Measurements from ENCODE around the gene MAP3K14.

DNA sequence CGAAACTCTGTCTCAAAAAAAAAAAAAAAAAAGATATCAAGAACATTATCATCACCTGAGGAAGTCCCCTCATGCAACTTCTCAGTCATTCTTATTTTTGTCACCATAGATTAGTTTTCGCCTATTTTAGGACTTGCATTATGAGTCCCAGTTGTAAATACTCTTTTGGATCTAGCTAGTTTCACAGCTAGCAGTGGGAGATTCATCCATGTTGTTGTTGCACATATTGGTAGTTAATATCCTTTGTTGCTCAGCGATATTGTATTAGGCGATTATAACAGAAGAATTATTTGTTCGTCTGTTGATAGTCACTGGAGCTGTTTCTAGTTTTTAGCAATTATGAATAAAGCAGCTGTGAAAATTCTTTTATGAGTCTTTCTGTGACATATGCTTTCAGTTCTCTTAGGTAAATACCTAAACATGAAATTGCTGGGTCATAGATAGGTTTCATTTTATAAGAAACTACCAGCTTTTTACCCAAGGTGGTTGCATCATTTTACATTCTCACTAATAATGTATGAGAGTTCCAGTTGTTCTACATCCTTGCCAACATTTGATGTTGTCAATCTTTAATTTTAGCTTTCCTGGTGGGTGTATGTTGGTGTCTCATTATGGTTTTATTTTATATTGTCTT lies 40.7 kb upstream of the MAP3K14 start:
- TF ChIP-seq, protein P1, sequence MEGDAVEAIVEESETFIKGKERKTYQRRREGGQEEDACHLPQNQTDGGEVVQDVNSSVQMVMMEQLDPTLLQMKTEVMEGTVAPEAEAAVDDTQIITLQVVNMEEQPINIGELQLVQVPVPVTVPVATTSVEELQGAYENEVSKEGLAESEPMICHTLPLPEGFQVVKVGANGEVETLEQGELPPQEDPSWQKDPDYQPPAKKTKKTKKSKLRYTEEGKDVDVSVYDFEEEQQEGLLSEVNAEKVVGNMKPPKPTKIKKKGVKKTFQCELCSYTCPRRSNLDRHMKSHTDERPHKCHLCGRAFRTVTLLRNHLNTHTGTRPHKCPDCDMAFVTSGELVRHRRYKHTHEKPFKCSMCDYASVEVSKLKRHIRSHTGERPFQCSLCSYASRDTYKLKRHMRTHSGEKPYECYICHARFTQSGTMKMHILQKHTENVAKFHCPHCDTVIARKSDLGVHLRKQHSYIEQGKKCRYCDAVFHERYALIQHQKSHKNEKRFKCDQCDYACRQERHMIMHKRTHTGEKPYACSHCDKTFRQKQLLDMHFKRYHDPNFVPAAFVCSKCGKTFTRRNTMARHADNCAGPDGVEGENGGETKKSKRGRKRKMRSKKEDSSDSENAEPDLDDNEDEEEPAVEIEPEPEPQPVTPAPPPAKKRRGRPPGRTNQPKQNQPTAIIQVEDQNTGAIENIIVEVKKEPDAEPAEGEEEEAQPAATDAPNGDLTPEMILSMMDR (IDR thresholded peaks at IDR 0.05; ENCODE audit: low read depth, low read length) = no peak
- no peak for TF ChIP-seq EZH2phosphoT487 (IDR thresholded peaks at IDR 0.05; ENCODE audit: low read depth)
